GM19043 (cell line): Measurements from ENCODE around the gene TBL2.
"Not testable (repeated sequence)": the region's sequence is repeated elsewhere in the genome, so short reads cannot be mapped to it uniquely, and the experiment has no call there.

Source experiments
- ATAC-seq: cut with Tn5 transposase; IDR thresholded peaks from one replicate; pipeline ENCODE4 v1.9.1; 2021; ENCODE audit warnings: low read depth; ENCODE audit not compliant: unreplicated experiment

TBL2 gene

GRCh38 chr7:73606801-73607691 lies 28.7 kb upstream of the TBL2 start:
- ATAC-seq = no peak

GRCh38 chr7:73605601-73606220 lies 27.3 kb upstream of the TBL2 start:
- no peak for ATAC-seq

GRCh38 chr7:73602721-73603651 lies 24.6 kb upstream of the TBL2 start:
- no peak for ATAC-seq

- no peak for ATAC-seq
These were observed 21.5 kb upstream of the TBL2 start for GRCh38 chr7:73599916-73600315.

GRCh38 chr7:73599151-73599882 lies 20.9 kb upstream of the TBL2 start:
- no peak for ATAC-seq

GRCh38 chr7:73597978-73598782 lies 19.8 kb upstream of the TBL2 start:
- no peak for ATAC-seq

GRCh38 chr7:73596191-73597065 lies 18.0 kb upstream of the TBL2 start:
- ATAC-seq = no peak

- ATAC-seq = no peak
These were observed 17.0 kb upstream of the TBL2 start for GRCh38 chr7:73595358-73595757.

GRCh38 chr7:73593207-73594045 lies 15.0 kb upstream of the TBL2 start:
- no peak for ATAC-seq

- no peak for ATAC-seq
These were observed 8.5 kb upstream of the TBL2 start for GRCh38 chr7:73586911-73587310.

- no peak for ATAC-seq
These were observed 6.8 kb upstream of the TBL2 start for GRCh38 chr7:73585196-73585595.

GRCh38 chr7:73582664-73583202 lies 4.4 kb upstream of the TBL2 start:
- ATAC-seq = no peak

GRCh38 chr7:73581006-73581405 lies 2.6 kb upstream of the TBL2 start:
- not testable (repeated sequence) for ATAC-seq

- ATAC-seq = peak; percentile 1
These were observed 595 bp downstream of the TBL2 start for GRCh38 chr7:73577627-73578341.

- no peak for ATAC-seq
These were observed 4.6 kb downstream of the TBL2 start for GRCh38 chr7:73573791-73574190.

GRCh38 chr7:73573276-73573675 lies 5.1 kb downstream of the TBL2 start:
- no peak for ATAC-seq

GRCh38 chr7:73572767-73573186 lies 5.6 kb downstream of the TBL2 start:
- ATAC-seq = no peak
